NCI-H510A treated with DMSO at 0.1 percent for 48 hours (cell line): ENCODE measurements around the gene ZRANB3.

Experiments used
- DNase-seq: peaks from one replicate; lab custom pipeline; 2025; lab: John Stamatoyannopoulos, UW

The ZRANB3 gene

DNA sequence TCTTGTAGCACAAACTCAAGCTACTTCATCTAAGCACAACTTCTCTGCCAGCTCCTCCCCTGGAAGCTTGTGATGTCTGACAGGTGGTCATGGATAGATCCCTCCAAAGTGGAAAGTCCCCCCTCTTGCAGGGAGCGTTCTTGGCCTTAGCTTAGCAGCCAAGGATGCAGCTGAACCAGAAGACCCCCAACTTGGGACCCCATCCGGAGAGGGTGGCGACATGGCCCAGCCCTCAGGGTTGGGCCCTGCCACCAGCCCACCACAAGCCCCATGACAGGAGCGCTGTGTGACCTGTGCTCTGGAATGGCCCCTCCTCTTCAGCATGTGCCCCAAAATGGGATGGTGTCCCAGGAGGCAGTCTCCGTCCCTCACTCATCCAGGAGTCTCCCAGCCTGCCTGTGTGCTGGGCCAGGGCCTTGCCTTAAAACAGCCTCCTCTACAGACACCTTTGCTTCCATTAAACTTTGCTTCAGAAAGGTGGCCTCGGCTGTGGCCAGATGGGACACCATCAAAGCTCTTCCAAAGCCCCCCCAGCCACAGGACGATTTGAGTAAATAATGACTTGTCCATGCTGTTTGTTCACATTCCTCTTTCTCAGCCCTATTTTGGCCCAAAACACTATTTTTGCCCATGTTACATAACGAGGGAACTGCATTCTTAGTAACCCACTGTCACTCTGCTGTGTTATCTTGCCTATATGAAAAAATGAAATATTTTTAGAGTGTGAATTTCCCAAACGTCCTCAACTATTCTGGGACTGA lies 356.8 kb downstream of the ZRANB3 start:
- no peak for DNase-seq

DNA sequence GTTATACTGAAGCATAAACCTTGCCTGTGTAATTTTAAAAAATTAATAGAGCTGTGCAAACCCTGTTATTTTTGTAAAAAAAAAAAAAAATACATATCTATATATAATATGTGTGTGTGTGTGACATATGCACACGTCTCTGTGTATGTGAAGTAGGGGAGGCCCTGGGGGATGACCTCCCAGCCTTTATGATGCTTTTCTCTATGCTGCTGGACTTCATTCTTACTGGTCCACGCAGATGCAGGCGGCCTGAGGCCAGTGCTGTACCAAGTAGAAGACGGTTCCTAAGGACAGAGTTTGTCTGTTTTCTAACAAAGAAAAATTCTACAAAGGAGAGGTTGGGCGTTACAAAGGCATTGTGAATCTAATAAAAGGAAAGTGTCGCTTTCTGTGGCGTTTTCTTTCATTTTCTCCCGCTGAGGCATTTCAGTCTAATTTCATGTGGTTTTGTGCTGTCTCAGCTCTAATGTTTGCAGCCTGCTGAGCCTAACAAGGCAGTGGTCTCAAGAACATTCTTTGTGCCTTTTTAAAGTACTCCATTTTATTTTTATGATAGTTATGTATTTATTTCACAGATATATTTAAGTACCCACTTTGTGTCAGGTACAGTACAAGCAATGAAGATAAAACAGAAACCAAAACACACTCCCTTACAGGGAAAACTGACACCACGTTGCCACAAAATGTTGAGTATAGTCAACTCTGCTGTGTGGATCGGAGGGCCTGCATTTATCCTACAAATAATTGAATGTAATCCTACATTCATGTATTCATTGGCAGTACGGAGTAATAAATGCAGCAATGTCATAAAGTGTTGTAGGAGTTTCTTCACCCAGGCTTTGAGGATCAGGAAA lies 360.9 kb downstream of the ZRANB3 start:
- no peak for DNase-seq

DNA sequence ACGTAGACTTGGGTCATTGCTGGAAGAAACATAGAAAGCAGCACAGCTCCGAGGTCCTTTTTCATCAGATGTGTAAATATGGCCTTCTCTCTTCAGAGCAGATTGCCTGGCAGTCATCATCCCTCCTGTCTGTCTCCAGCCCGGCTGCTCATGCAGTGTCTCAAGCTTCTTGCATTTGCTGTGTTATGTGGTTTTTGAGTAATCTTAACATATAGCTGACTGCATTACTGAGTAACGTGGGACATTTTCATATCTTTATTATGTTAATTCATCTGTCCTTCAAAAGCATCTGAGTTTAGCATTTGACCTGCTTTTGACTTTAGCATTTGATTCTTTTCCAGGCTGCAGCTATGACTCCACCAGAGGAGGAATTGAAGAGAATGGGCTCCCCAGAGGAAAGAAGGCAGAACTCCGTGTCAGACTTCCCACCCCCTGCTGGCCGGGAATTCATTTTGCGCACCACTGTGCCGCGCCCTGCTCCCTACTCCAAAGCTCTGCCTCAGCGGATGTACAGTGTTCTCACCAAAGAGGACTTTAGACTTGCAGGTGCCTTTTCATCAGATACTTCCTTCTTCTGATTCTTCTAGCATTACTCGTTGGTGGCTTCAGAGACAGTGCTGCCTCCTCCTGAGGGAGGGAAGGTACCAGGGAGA lies 362.7 kb downstream of the ZRANB3 start:
- no peak for DNase-seq

DNA sequence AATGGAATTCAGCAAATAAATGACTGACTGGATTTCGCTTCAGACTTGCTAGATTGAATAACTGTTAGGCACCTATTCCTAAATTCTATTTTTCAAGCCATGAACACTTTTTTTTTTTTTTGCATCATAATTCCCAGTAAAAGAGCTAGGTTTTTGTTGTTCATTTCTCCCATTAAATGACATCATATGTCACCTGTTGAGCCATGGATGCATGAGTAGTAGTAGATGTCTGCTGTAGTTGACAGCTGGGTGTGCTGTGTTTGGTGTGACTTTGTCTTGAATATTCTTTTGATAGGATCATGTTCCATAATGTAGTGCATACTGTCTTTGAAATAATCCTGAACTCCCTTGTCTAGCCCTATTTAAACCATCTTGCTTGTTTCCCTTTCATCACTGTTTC lies 363.7 kb downstream of the ZRANB3 start:
- DNase-seq: no peak

DNA sequence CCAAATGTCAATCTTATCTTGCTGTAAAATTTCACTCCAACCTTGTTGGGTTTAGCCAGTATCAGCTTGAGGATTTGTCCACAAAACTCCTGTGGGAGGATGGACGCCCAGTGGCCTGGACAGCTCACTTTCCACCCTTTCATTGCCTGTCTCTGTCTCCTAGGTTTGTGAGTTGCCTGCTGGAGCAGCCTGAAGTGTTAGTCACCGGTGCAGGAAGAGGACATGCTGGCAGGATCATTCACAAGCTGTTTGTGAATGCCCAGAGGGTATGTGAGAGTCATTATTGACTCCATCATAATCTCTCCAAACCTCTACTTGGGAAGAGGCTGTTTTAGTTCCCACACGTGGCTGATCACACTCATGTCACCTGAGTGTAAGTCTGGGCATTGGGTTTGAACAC lies 366.6 kb downstream of the ZRANB3 start:
- no peak for DNase-seq

DNA sequence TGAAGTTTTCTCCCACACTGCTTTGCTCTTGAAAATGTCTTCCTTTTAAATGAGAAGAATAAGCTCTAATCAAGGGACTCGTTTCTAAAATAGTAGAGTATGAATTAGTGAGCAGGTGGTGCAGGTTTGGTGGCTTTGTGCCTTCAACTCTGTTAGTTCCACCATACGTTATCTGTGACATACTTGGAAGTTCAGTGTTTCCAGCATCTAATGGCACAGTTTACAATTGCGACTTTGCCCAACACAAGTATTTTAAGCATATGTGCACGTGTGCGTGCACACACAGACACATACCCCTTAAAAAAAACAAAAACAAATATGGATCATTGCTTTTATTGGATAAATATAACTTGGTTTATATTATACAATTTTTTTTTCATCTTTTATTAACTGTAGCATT lies 367.1 kb downstream of the ZRANB3 start:
- no peak for DNase-seq

DNA sequence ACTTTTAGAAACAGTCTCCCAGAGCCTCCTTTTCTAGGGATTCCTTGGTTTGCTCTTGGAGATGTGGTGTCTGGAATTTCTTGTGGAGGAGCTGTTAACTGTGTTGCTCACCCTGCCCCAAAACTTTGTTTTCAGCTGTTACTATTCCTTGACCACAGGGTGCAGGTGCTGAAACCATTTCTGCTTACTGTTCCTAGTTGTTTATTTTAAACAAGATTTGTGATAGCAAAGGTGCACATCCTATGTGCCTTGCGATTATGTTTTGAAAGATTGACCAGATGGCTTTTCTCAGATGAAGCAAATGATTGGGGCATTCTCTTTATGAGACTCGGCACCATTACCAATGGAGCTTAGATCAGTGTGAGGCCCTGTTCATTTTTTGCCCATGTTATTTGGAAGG lies 367.7 kb downstream of the ZRANB3 start:
- DNase-seq: no peak

DNA sequence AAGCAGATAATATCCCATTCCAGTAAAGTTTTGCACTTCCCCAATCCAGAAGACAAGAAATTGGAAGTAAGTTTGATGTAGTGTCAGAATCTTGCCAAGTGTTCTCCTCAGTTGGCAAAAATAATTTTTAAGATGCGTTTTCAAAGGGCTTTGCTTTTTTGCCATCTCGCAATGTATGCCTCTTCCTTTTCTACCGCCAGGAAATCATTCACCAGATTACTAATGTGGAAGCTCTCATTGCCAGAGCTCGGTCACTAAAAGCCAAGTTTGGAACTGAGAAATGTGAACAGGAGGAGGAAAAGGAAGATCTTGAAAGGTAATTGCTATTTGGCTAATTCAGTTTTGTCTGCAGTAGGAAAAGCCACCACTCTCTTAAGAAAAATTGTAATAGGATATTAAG lies 368.2 kb downstream of the ZRANB3 start:
- DNase-seq: no peak

DNA sequence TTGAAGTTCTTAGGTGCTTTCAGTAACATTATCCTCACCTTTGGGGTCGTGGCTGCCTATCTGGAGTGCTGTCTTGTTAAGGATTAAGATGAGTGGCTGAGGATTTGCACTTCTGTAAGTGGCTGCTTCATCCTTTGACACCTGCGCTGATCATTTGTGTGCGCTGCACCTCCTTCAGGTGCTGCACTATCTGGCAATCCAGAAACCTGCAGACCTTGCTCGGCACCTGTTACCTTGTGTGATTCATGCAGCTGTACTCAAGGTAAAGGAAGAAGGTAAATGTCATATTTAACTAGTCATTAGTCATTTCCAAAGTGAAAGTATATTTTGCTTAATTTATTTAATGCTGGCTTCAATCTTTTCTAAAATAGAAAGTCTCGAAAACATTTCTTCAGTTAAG lies 368.6 kb downstream of the ZRANB3 start:
- DNase-seq: no peak

DNA sequence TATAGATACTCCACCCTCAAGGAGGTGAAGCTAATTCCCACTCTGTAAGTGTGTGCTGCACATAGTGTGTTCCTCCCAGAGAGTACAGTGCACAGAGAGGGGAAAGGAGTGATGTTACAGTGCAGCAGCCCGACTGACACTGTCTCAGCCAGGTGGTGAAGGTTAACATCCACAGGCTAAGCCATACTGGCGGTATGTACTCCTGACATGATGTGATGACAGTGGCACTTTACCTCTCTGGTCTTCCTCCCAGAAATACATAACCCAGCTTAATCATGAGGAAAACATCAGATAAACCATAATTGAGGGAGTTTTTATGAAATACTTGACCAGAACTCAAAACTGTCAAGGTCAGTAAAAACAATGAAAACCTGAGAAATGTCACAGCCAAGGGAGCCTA lies 371.8 kb downstream of the ZRANB3 start:
- no peak for DNase-seq

DNA sequence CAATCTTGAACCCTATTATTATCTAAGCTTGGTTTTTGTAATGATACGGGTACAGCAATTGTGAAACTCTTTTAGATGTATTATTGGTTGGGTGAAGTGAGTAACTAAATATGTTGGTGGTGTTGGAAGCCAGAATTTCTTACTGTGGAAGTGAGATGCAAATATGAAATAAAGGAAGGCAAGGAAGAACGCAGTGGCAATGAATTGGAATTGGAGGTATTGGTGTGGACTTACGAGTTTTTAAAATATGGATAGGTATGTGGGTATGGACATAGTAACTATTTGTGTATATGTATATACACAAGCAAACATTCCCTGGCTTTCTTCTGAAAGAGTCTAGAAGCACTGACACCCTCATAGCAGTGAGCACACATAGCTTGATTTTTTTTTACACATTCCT lies 373.2 kb downstream of the ZRANB3 start:
- no peak for DNase-seq

DNA sequence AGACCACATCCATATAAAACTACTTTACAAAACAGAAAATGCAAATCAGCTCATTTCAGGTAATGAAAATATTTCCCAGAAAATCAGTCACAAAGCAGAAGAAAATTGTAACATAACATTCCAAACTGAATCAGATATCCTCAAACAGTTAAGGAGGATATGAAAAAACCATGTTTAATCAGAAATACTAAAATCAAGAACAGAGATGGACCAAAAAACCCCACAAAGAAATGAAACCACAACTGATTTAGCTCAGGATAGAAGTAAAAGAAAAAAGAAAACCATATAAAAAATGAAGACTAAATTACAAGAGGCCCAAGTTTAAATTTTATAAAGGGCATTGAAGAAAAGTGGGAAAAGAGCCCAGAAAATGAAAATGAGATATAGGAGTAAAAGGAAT lies 376.1 kb downstream of the ZRANB3 start:
- no peak for DNase-seq

DNA sequence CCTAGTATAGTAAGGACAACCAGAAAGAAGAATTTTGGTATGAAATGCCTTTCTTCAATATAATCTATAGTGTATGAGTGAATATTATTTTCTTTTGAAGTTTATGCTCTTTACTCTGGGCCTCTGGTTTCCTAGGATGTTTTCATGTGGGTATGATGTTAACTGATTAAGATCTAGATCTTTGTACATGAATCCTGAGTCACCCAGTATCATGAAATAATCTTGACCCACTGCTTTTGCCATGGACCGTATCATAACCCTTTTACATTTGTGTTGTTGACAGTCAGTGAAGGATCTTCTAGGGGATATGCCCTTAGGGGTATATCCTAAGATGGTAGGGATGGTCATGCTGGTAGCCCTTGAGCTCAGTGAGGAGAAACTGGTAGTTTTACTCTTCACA lies 378.7 kb downstream of the ZRANB3 start:
- no peak for DNase-seq

DNA sequence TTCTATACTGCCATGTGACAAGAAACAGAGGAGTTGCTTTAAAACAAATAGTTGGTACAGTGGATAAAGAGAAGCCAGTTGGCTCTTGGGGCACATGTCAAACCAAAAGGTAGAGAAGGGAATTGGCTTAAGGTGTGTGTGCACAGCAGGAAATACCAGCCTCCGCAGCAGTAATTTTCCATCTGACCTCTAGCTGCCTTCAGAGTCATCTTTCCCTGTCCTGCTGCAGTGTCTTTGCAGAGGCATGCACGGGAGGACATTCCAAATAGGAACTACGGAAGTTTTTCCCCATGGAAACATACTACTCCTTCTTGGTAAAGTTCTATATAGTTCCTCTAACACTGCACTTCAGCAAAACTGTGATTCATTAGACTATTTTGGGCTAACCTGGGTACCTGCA lies 379.4 kb downstream of the ZRANB3 start:
- no peak for DNase-seq

DNA sequence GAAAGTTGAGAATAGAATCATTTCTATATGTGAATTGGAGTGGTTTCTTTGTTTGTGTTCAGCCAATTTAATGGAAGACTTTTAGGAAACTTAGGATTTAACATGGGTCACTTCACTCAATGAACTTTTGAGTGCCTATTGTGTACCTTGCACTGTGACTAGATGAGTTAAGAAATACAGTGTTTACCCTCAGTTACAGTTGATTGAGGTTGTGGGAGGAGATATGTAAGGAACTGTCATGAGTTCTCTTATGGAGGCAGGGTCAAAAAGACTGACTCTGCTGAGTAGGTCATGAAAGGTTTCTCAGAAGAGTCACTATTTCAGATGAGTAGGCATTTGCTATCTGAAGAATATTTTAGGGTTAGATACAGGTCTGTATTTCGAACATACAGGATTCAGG lies 380.3 kb downstream of the ZRANB3 start:
- peak; percentile 6 for DNase-seq

DNA sequence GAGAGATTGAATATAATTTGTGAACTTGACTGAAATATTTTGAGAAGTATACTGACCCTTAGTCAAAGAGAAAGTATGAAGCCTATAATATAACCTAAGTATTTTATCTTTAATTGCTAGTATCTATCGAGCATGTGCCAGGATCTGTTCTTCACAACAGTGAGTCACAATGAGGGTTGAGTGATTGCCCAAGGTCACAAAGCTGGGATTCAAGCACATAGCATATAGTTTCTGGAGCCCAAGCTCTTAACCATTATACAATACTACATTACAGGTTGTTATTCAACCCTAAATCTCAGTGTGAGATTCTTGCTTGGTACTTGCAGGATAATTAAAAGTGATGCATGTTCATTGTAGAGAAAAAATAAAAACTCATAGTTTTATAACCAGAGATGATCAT lies 381.8 kb downstream of the ZRANB3 start:
- DNase-seq: no peak

DNA sequence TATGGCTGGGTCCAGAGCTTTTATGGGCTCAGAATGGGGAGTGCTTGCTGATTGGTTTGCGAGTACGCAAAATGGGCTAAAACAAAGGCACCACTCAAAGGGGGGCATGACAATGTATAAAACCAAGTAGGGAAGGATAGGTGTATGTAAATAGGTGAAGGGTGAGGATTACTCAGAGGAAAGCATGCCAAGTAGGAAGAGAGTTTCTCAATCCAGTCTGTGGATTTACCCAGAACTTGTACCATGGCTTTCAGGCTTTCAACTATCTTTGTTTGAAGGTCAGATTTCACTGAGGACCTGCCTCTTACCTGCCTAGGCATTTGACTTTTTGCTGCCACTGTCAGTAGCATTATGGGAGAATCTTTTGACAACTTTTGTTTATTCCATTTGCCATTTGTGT lies 386.7 kb downstream of the ZRANB3 start:
- DNase-seq: no peak

DNA sequence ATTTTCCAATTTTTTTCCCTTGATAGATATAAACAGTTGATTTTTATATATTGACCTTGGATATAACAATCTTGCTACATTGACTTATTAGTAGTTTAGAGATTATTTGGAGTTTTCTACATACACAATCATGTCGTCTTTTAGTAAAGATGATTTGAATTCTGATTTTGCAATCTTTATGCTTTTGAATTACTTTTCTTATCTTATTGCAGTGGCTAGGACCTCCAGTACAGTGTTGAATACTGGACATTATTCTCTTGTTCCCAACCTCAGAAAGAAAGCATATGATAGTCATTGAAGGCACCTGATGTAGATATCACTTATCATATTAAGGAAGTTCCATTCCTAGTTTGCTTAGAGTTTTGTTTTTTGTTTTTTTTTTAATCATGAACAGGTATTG lies 388.7 kb downstream of the ZRANB3 start:
- no peak for DNase-seq

DNA sequence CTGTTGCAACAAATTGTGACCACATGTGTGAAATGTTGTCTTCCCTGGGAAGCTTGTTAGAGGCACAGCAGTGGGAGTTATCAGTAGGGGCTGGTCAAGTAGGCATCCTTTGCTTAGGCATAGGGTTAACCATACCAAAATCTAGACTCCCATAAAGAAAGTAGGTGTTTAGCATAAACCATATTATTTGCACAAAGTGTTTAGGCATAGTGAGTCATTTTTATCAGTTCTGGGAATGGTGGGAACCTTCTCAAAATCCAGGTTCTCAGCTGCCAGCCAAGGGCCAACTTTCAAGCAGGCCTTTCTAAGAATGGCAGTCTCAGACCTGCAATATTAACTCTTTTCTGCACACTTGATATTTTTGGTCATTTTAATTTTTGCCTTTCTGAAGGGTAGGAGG lies 390.4 kb downstream of the ZRANB3 start:
- DNase-seq: no peak

DNA sequence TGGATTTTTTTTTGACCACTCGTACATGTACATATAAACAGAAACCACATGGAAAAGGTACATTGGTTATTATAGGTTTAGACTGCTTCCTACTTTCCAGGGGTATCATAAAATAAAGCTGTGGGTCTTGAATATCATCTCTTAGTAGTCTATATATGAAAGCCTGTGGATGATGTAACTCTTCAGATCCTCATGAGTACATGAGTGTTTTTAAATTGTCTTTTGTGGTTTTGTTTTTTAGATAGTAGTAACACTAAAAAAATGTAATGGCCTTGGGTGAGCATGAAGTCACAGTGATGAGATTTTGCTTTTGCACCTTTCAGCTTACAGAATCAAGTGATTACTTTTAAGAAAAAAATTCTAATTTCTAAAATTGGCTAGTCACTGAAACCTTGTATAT lies 398.7 kb downstream of the ZRANB3 start:
- no peak for DNase-seq

DNA sequence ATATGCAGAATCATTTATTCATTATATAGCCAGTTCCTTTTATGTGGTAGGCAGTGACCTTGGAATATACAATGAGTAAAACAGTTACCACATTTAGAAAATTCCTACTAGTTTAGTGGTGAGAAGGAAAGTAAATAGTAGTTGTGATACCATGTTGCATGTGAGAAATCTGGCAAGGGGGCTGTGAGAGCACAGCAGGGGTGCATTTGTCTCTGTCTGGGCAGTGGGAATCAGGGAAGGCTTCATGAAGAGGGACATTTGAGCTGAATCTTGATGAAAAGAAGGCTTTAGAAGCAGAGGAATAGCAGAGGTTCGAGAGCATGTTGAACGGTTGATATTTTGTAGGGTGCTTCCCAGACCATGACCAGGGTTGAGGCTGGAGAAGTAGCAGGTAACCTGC lies 400.3 kb downstream of the ZRANB3 start:
- no peak for DNase-seq

DNA sequence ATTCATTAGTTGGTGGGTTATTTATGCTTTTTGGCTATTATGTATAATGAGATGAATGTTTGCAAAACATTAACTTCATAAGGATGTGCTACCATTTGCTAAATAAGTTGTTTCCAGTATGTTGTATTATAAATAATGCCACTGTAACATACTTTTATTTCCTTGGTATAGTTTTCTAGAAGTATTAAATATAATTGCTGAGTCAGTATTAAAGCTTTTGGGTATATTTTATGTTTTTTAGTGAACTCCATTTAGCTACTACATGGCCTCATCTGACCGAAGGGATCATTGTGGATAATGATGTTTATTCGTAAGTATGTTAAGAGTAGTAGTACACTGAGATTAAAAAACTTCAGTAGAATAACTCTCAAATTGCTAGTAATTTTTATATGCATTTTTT lies 405.1 kb downstream of the ZRANB3 start:
- no peak for DNase-seq
